GM18868 (cell line): ENCODE results near the gene GLP2R.
A peak's percentile ranks its signal among the peaks of the same experiment; 100 is the strongest.

Source experiments
- ATAC-seq: cut with Tn5 transposase; IDR thresholded peaks from one replicate; pipeline ENCODE4 v1.9.1; 2021; ENCODE audit warnings: mild to moderate bottlenecking, moderate library complexity; ENCODE audit not compliant: unreplicated experiment

GLP2R gene

GRCh38 chr17:9850151-9850550 lies 24.4 kb downstream of the GLP2R start:
- no peak for ATAC-seq

DNA sequence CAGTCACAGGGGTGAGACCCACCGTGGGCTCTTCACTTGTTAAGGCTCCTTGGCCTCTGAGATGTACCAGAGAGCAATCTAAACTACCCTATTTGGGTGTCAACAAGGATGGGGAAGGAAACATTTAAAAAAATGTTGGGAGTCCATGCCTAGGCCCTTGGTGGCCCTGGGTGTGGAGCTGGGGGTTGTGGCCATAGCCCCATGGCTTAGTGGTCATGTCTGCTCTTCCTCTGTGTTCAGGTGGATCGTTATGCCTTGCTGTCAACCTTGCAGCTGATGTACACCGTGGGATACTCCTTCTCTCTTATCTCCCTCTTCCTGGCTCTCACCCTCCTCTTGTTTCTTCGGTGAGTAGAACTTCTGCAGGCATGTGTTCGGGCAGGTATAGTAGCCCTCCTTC lies 28.5 kb downstream of the GLP2R start:
- ATAC-seq, result no peak

GRCh38 chr17:9855036-9855435 lies 29.3 kb downstream of the GLP2R start:
- no peak for ATAC-seq

DNA sequence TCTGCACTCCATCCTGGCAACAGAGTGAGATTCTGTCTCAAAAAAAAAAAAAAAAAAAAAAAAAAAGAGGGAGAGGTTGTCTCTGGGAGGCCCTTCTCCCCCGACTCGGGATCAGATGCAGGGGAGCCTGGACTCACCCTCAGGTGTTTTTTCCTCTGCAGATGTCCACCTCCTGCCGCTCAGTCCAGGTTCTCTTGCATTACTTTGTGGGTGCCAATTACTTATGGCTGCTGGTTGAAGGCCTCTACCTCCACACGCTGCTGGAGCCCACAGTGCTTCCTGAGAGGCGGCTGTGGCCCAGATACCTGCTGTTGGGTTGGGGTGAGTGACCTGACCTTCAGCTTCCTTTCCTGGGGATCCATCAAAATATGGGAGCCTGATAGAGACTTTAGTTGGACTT lies 34.1 kb downstream of the GLP2R start:
- no peak for ATAC-seq

DNA sequence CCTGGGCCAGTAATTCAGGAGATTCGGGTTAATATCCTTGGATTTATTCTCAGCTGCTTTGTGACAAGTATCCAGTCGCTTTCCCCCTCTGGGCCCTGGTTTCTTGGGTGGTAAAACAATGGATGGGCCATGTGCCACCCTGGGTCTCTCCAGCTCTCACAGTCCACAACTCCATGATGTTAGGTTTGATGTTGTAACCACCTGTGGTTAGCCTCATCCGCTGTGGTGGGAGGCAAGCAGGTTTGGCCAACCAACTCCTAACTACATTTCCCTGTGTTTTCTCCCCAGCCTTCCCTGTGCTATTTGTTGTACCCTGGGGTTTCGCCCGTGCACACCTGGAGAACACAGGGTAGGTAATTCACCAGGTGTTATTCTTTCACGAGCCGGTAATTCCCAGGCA lies 35.1 kb downstream of the GLP2R start:
- ATAC-seq, result no peak

- no peak for ATAC-seq
Measured at GRCh38 chr17:9862220-9862619, 36.5 kb downstream of the GLP2R start.

DNA sequence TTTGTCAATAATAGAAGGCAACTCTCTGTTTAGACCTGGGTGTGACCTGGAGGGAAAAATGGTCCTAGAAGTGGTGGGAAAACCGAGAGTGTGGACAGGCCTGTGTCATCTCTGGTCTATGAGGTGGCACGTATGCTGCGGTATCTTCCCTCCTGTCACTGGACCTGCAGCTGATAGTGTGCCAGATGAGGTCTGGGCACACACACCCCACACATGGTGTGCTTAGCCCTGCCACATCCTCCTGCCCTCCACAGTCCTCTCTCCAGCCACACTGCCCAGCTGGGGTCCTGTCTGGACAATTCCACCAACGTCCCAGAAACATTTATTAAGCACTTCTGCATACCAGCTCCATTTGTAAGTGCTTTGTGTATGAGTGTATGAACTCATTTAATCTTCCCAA lies 37.2 kb downstream of the GLP2R start:
- ATAC-seq, result no peak

DNA sequence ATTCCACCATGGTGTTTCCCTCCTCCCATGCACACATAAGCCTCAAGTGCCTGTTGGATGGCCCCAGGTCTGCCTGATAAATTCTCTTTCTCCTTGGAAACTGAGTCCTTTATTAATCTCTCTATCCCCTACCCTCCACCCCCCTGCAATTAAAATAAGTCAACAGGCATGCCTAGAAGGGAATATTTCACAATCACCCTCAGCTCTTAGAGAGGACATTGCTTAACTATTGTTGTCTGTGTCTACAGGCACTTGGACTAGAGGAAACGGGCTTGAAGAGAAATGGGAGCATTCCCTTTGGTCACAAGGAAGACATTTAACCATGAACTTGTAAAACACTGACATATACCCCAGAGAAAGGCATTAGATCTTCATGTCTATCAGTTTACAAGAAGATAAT lies 39.9 kb downstream of the GLP2R start:
- ATAC-seq, result no peak

DNA sequence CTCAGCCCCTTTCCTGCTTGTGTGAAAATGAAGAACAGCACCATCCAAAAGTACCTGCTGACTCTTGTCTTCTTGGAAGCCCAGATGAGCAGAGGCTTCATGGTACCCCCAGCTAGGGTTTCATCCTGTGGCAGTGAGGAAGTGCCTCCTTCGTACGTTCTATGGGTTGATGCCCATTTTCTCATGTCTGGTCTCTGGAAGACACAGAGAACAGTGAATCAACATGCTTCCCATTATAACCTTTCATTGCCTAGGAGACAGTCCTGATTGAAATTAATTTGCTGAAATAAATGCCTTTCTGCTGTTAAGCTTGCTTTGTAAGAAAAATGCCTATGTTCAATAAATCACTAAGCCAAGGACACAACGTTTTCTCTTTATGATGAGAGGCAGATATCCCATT lies 42.8 kb downstream of the GLP2R start:
- no peak for ATAC-seq

GRCh38 chr17:9872852-9873251 lies 47.1 kb downstream of the GLP2R start:
- no peak for ATAC-seq

DNA sequence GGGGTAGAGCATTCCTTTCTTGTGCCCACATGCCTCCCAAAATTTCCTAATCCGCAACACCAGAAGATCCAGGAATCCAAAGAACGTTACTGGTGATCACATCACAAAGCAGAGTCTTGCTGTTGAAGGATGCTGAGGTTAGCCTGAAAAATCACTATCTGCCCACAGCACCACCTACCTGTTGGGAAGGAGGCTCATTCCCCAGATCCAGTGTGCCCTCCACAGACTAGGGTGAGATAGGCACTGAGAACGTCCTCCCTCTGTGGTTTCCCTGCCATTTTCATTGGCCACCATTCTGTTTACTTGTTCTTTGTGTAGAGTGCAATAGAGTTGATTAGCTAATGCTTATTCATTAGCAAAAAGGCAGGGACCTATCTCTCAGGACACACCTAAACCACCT lies 49.0 kb downstream of the GLP2R start:
- no peak for ATAC-seq

DNA sequence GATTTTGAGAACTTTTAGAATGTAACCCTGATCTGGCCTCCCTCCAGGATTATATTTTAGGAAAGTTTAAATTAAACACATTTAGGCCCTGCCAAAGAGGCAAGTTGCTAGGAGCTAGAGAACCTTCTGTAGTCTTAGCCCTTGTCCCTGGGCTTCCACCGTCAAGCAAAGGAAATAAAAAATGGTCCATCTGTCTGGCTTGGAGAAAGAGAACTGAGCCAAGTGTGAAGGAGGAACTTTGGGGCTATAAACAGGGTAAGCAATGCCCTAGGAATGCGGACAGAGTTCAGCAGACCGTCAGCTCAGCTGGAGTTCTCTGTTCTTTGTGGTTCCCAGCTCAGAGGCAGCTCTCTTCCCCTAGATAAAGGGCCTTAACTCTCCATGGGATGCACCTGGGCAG lies 49.7 kb downstream of the GLP2R start:
- no peak for ATAC-seq

GRCh38 chr17:9878356-9878755 lies 52.6 kb downstream of the GLP2R start:
- ATAC-seq, result no peak

- ATAC-seq, result no peak
Measured at GRCh38 chr17:9878786-9879525, 53.2 kb downstream of the GLP2R start.

DNA sequence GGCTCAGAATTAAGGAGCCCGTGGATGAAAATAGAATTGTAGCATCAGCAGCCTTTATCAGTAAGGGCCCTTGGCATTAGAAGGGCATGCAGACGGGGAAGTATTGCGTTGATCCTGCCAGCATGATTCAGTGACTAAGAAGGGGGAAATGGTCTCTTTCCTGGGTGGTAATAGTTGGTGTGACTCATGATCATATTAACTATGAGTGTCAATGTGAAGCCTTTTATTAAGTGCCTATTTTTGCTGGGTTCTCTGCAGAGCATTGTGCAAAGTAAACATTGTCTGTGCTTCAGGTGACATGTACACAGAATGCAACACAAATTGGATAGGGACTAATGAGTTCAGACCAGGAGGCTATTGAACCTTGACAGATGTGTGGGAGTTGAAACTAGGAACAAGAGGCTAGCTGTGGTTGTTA lies 54.9 kb downstream of the GLP2R start:
- peak; percentile 77 for ATAC-seq

- no peak for ATAC-seq
Measured at GRCh38 chr17:9883451-9883850, 57.7 kb downstream of the GLP2R start.

GRCh38 chr17:9886141-9886930 lies 60.6 kb downstream of the GLP2R start:
- ATAC-seq, result no peak

- ATAC-seq, result no peak
Measured at GRCh38 chr17:9887508-9887907, 61.8 kb downstream of the GLP2R start.

- no peak for ATAC-seq
Measured at GRCh38 chr17:9890124-9890523, 64.4 kb downstream of the GLP2R start.

- no peak for ATAC-seq
Measured at GRCh38 chr17:9893411-9894012, 67.8 kb downstream of the GLP2R start.

DNA sequence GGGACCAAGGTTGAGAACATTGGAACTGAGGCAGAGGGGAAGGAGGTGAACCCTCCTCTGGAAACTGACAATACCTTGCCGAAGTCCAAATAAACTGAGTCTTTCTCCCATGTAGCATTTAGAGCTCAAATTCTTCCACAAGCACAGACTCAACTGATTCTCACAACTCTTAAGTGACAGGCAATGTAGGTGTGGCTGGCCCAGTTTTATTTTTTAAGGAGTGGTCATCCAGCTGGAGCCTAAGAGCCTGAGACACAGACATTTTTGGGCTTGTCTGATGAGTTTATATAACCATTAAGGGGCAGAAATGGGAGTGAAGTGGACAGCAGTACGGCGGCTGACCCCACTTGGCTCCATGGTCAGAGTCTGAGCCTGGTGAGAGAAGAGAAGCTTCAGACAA lies 68.5 kb downstream of the GLP2R start:
- ATAC-seq, result no peak

DNA sequence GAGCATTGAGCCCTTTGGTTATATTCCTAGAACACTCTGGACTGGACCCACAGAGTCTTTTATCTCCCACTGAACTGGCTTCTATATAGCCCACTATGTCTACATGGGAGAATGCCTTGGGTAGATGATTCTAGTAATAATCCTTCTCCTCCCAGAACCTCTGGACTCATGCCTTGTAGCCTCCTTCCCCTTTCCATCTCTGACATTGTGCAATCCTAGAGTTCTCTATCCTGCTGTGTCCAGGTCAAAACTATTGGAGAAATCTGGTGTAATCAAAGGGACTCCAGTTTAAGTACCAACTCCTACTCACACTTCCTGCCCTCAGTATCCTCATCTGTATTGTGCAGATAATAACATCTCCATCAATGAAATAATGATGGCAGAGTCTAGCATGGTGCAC lies 70.2 kb downstream of the GLP2R start:
- ATAC-seq, result no peak
